Right lung (tissue), 5 donors: ENCODE results near the gene IER2. TPM values are rescaled to one million over a fixed set of nuclear protein-coding genes. Genes with fewer than 3 reads are reported as not detected.
A peak's percentile ranks its signal among the peaks of the same experiment; 100 is the strongest.
"Not testable (repeated sequence)": the region's sequence is repeated elsewhere in the genome, so short reads cannot be mapped to it uniquely, and the experiment has no call there.

Experiments used
- DNase-seq, 2 donors: peaks; one replicate each; pipeline ENCODE4 v3.0.0-alpha.2; 2013
- polyA plus RNA-seq, 5 donors: library from polyadenylated mRNA; unstranded; fragments of 120-200 nt; gene quantifications; one replicate each; pipeline versions ENCODE4 v1.2.1 to v1.2.3, GENCODE V29; 2013; ENCODE audit warnings: inconsistent platforms in 1 of 5, low replicate concordance in 1 of 5; ENCODE audit not compliant: insufficient read length in 5 of 5, insufficient read depth in 1 of 5

Gene IER2
- polyA plus RNA-seq, 5 donors, result 48.2 to 178 (median 131) TPM

DNA sequence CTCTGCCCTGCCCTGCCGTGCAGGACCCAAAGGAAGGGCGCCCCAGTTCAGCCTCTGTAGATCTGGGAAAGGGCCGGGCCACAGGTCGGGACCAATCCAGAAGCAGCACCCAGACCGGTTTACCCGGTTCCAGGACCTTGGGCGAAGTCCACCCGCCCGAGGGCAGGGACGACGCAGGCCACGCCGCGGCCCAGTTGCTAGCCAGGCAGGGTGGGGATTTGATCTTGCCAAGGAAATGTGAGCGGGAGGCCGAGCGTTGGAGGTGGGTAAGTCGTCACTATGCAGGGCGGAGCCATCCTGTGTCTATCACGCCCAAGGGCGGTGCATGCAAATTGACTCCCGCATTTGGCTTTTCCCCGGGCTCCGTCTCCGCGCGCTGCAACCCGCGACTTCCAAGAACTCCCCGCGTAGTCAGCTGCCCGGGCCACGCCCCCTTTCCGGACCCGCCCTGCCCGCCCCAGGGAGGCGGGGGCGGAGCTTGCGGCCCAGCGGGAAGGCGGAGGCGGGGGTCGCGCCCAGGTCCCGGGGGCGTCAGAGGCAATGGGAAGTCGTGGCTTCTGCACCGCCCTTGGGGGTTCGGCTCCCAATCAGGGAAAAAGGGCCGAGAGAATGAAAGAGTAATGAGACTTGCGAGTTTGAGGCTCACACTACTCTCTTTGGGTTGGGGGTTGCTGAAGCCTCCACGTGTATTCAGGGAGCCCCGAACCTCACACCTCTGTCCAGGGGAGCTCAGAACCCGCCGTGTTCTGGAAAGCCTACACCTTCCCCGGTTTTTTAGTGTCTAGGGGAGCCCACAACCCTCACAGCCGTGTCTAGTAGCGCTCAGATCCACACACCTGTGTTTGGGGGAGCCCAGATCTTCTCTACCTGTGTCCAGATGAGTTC is 12.8 kb downstream of the IER2 start:
- peak; percentile 97 to 98 for DNase-seq

DNA sequence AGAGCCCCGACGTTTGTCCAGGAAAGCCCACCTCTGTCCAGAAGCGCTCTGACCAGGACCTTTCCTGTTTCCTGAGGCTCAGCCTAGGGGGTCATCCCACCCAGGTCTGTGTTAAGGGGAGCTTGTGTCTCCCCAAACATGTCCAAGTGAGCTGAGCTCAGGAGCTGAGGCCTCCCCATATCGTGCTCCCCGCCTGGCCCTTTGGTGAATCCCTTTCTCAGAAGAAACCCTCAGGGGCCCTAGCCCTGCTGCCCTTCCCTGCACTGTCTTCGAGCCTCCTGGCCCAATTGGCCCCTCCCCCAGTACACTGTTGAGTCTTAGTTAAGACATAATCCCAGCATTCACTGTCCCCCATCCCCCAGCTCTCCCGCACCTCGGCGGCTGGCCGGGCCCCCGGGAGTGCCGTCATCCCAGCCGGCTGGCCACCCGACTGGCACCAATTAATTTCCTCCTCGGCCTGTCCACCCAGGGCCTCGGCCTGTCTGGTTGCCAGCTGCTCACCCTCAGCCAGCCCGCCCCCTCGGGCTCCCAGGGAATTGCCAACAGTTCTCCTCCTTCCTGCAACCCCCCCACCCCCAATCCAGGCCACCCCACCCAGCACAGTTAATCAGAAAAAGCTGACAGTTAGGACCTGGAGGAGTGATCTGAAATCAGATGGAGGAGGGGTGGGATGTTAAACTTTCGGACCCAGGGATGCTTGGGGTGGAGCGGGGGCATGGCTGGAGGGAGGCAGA is 13.6 kb downstream of the IER2 start:
- DNase-seq, result peak; percentile 87 to 90

DNA sequence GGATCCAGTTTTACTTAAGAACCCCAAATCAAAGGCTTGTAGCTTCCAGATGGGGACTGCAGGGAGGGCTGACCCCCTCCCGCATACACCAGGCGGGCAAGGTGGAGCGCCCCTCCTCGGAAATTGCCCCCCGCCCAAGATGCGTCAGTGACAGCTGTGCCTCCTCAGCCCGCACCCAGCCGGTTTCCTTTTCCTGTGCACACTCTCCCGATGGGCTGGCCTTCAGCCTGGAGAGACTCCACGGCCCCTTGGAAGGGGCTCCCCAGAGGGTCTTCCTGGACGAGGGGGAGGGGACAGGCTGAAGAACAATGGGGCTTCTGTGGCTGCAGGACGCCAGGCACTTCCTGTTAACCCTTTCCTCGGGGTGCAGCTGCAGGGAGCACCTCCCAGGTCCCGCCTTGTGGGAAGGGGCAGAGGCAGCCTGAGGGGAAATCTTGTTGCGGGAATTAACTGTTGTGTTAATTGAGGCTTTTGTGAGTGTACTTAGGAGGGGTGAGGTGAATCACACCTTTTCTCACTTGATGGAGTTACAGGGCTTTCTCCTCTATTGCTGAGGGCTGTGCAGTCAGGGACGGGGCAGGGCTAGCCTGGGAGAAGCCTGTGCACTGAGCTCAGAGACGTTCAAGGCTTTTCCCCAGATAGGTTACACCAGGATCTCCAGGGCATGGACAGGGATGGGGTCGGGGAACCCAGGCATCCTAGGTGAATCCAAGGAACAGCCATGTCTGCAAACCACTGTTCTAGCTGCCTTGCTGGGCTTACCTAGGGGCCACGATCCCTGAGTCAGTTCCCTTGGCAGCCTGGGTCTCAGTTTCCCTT is 14.3 kb downstream of the IER2 start:
- DNase-seq, result peak; percentile 97

DNA sequence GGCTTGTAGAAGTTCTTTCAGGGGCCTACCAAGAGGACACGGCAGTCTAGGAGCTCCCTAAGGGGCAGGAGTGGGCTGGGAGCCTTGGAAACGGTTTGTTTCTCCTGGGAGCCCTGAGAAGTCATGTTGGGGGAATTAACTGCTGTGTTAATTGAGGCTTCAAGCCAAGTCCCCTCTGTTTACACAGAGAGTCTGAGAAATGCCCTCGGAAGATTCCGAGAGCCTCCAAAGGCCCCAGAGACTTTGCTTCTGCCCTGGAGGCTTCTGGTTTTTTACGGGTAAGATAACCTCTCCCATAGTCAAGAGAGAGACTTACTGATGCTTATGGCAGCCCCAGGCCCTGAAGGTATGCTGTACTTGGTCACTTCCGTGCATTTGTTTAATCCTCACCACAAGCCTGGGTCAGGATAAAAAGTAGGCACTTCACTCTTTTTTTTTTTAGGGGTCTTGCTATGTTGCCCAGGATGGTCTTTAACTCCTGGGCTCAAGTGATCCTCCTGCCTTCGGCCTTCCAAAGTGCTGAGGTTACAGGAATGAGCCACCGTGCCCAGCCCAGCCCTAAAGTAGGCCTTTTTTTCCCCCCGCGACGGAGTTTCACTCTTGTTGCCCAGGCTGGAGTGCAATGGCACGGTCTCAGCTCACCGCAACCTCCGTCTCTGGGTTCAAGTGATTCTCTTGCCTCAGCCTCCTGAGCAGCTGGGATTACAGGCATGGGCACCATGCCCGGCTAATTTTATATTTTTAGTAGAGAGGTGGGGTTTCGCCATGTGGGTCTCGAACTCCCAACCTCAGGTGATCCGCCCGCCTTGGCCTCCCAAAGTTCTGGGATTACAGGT is 15.2 kb downstream of the IER2 start:
- DNase-seq, result peak in 1 of 2 donors; percentile 29

DNA sequence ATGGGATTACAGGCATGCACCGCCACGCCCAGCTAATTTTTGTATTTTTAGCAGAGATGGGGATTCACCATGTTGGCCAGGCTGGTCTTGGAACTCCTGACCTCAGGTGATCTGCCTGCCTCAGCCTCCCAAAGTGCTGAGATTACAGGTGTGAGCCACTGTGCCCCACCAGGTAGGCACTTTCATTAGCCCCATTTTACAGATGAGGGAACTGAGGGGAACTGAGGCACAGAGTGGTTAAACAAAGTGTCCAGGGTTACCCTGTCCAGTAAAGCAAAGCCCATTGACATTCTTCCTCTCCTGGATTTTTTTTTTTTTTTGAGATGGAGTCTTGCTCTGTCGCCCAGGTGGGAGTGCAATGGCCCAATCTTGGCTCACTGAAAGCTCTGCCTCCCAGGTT is 15.9 kb downstream of the IER2 start:
- DNase-seq, result not testable (repeated sequence)

GRCh38 chr19:13169769-13170168 is 19.6 kb downstream of the IER2 start:
- no peak for DNase-seq

DNA sequence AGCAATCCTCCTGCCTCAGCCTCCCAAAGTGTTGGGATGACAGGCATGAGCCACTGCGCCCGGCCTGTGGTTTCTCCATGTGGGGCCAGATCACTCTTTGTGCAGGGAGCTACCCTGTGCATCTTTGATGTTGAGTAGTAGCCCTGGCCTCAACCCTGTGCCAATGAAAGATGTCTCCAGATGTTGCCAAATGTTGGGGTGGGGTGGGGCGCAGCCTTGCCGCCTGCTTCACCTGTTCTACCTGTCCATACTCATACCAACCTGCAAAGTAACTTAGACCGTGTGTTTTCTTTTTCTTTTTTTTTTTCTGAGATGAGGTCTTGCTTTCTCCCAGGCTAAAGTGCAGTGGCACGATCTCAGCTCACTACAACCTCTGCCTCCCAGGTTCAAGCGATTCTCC is 20.9 kb downstream of the IER2 start:
- no peak for DNase-seq

GRCh38 chr19:13172346-13173138 is 22.3 kb downstream of the IER2 start:
- DNase-seq, result peak in 1 of 2 donors; percentile 27

DNA sequence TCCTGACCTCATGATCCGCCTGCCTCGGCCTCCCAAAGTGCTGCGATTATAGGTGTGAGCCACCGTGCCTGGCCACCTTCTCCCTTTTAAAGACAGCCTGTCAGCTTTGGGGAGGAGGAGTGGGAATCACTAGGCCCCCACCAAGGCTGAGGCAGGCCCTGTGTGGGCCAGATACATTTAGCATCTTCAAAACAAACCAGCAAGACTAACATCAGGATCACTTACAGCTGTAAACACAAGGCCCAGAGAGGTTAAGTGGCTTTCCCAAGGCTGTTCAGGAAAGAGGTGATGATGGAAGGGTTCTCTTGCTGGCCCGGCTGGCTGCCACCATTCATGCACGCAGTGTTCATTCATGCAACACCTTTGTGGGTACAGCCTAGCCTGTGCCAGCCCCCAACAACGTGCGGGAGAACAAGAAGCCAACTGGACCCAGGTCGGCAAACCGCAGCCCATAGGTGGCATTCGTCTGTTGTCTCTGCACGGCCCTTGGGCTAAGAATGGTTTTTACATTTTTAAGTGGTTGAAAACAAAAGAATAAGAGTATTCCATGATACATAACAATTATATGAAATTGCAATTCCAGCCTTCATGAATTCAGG is 23.0 kb downstream of the IER2 start:
- DNase-seq, result no peak

- no peak for DNase-seq
Observed at GRCh38 chr19:13176345-13176744, 26.1 kb downstream of the IER2 start.

GRCh38 chr19:13177584-13177983 is 27.4 kb downstream of the IER2 start:
- DNase-seq, result not testable (repeated sequence)

GRCh38 chr19:13178291-13178690 is 28.1 kb downstream of the IER2 start:
- DNase-seq, result not testable (repeated sequence)

DNA sequence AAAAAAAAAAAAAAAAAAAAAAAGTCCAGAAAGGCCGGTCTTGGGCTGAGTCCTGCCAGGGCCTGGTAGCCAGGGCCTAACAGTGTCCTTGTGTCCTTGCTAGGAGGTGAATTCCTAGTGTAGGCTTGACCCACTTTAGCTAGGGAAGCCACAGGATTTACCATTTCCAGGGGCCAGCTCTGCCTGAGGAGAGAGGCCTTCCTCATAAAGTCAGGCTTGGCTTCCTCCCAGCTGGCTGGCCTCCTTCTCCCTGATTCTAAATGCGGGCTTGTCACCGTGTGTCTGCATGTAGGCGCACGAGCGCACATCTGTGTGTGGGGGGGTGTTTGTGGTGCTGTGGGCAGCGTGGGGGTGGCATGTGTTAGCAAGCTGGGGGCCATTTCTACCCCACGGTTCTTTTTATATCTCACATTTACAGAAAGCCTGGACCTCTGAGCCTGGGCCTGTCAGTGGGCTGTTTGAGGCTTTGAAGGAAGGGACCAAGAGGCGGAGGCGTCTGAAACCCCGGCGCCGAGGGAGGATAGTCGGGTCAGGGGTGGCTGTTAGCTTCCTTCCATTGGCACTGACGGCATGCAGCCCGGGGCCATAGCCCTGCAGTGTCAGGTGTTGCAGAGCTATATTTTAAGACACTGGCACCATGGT is 31.7 kb downstream of the IER2 start:
- peak; percentile 64 to 73 for DNase-seq

GRCh38 chr19:13184926-13185325 is 34.7 kb downstream of the IER2 start:
- DNase-seq, result not testable (repeated sequence)

DNA sequence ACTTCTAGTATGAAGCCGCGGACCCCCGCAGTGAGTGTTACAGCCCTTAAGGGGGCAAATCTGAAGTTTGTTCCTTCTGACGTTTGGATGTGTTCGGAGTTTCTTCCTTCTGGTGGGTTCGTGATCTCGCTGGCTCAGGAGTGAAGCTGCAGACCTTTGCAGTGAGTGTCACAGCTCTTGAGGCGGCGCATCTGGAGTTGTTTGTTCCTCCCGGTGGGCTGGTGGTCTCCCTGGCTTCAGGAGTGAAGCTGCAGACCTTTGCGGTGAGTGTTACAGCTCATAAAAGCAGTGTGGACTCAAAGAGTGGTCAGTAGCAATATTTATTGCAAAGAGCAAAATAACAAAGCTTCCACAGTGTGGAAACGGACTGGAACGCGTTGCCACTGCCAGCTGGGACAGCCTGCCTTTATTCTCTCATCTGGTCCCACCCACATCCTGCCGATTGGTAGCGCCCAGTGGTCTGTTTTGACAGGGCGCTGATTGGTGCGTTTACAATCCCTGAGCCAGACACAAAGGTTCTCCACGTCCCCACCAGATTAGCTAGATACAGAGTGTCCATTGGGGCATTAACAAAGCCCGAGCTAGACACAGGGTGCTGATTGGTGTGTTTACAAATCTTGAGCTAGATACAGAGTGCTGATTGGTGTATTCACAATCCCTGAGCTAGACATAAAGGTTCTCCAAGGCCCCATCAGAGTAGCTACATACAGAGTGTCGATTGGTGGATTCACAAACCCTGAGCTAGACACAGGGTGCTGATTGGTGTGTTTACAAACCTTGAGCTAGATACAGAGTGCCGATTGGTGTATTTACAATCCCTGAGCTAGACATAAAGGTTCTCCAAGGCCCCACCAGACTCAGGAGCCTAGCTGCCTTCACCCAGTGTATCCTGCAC is 35.8 kb downstream of the IER2 start:
- DNase-seq, result not testable (repeated sequence)

- not testable (repeated sequence) for DNase-seq
Observed at GRCh38 chr19:13186688-13187087, 36.5 kb downstream of the IER2 start.

DNA sequence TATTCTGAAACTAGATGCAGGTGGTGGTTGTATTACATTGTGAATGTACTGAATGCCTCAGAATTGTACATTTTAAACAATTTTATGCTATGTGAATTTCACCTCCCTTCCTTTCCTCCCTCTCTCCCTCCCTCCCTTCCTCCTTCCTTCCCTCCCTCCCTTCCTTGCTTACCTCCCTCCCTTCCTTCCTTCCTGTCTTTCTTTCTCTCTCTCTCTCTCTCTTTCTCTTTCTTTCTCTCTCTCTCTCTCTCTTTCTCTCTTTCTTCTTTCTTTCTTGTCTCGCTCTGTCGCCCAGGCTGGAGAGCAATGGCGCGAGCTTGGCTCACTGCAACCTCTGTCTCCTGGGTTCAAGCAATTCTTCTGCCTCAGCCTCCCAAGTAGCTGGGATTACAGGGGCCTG is 37.2 kb downstream of the IER2 start:
- no peak for DNase-seq

GRCh38 chr19:13189600-13189999 is 39.4 kb downstream of the IER2 start:
- DNase-seq, result no peak
